ENCODE results near the gene CPNE4. TPM values are rescaled to one million over a fixed set of nuclear protein-coding genes. Genes with fewer than 3 reads are reported as not detected.

Gene CPNE4
- total RNA-seq, 1 donor from 2014 or later: 0.41 TPM

DNA sequence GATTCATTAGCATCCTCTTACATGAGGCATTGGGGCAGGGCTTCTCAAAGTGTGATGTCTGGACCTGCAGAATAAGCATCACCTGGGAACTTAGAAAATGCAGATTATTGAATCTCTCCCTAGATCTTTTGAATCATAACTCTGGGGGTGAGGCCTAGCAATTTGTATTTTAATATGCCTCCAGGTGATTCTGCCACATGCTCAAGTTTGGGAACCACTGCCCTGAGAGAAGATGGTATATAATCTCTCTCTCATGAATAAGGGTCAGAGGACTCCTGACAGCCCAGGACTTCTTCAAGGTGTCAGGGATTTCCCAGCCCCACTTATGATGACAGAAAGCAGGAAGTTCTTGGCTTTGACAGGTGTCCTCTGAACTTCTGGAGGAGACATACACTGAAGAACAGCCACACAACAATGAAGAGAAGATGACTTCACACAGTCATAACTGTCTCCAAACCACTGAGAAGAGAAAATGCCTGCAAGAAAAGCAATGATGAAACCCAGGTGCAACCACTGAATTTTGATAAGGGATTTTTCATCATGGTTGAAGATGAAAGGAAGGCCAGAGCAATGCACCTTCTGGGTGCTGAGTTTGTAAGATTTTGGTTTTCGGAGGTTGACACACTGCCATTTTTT, 320.1 kb downstream of the CPNE4 start:
- peaks cover 1% of the 10 kb centered on the region for H3K27me3 Mint-ChIP-seq (ENCODE audit: unreplicated experiment)

DNA sequence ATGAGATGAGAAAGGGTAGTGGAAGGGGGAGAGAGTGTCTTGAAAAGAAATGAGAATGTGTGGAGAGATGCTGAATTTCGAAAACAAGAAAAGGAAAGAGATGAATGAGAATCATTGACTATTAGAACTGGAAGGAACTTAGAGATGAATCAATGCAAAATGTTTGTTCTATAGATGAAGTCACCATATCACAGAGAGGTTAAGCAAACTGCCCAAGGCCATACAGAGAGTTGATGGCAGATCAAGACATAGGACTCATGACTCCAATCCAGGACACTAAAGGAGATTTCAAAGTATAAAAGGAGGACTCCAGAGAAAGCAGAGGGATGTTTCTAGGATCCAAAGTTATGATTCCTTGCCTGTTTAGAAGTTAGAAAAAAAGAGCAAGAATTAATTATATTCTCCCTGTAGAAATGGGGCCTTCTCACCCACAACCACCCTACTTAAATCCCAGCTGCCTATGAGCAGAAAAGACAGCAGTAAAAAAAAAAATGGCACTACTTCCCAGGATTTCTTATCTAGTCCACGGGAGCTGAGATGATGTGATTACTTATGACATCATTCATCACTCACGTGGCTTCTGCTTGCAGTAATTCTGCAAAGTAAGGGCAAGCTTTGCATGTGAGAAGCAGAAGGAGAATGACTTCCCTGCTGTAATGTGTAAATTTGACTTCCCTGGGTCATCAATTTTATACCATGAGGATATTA, 321.2 kb downstream of the CPNE4 start:
- TF ChIP-seq, protein P1, sequence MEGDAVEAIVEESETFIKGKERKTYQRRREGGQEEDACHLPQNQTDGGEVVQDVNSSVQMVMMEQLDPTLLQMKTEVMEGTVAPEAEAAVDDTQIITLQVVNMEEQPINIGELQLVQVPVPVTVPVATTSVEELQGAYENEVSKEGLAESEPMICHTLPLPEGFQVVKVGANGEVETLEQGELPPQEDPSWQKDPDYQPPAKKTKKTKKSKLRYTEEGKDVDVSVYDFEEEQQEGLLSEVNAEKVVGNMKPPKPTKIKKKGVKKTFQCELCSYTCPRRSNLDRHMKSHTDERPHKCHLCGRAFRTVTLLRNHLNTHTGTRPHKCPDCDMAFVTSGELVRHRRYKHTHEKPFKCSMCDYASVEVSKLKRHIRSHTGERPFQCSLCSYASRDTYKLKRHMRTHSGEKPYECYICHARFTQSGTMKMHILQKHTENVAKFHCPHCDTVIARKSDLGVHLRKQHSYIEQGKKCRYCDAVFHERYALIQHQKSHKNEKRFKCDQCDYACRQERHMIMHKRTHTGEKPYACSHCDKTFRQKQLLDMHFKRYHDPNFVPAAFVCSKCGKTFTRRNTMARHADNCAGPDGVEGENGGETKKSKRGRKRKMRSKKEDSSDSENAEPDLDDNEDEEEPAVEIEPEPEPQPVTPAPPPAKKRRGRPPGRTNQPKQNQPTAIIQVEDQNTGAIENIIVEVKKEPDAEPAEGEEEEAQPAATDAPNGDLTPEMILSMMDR (IDR thresholded peaks at IDR 0.05; ENCODE audit: unreplicated experiment): no peak
- no peak overlapping the region for H3K27ac Mint-ChIP-seq (ENCODE audit: unreplicated experiment)
- peaks cover 1% of the 10 kb centered on the region for H3K27me3 Mint-ChIP-seq (ENCODE audit: unreplicated experiment)
- peaks cover 10% of the 10 kb centered on the region for H3K4me1 Mint-ChIP-seq (ENCODE audit: unreplicated experiment)
- no peak overlapping the region for H3K4me3 Mint-ChIP-seq (ENCODE audit: unreplicated experiment)
- no peak for DNase-seq (ENCODE audit: low spot score)
- H3K36me3 Mint-ChIP-seq (ENCODE audit: low read depth, unreplicated experiment): no peaks in the 10 kb centered on the region
- H3K9me3 Mint-ChIP-seq (ENCODE audit: unreplicated experiment): no peaks in the 10 kb centered on the region

More for the DNA sequence above, 320.1 kb downstream of the CPNE4 start:
- Mint-ChIP-seq H3K27ac (ENCODE audit: unreplicated experiment) (no peak overlapping the region), H3K9me3 (ENCODE audit: unreplicated experiment) (no peaks in the 10 kb centered on the region), H3K4me1 (ENCODE audit: unreplicated experiment) (peaks cover 10% of the 10 kb centered on the region), H3K36me3 (ENCODE audit: low read depth, unreplicated experiment) (no peaks in the 10 kb centered on the region), H3K4me3 (ENCODE audit: unreplicated experiment) (no peak overlapping the region)
- no peak for DNase-seq (ENCODE audit: low spot score)
- TF ChIP-seq, protein P1 (IDR thresholded peaks at IDR 0.05; ENCODE audit: unreplicated experiment): no peak

GRCh38 chr3:131712662-131713061, 322.2 kb downstream of the CPNE4 start:
- no peaks in the 10 kb centered on the region for H3K9me3 Mint-ChIP-seq (ENCODE audit: unreplicated experiment)
- no peak overlapping the region for H3K27ac Mint-ChIP-seq (ENCODE audit: unreplicated experiment)
- peaks cover 5% of the 10 kb centered on the region for H3K4me1 Mint-ChIP-seq (ENCODE audit: unreplicated experiment)
- H3K36me3 Mint-ChIP-seq (ENCODE audit: low read depth, unreplicated experiment): no peaks in the 10 kb centered on the region
- TF ChIP-seq, protein P1 (IDR thresholded peaks at IDR 0.05; ENCODE audit: unreplicated experiment): no peak
- no peak overlapping the region for H3K4me3 Mint-ChIP-seq (ENCODE audit: unreplicated experiment)
- H3K27me3 Mint-ChIP-seq (ENCODE audit: unreplicated experiment): peaks cover 1% of the 10 kb centered on the region
- no peak for DNase-seq (ENCODE audit: low spot score)

- Mint-ChIP-seq H3K4me1 (ENCODE audit: unreplicated experiment) (no peaks in the 10 kb centered on the region), H3K9me3 (ENCODE audit: unreplicated experiment) (no peaks in the 10 kb centered on the region), H3K27ac (ENCODE audit: unreplicated experiment) (no peak overlapping the region), H3K36me3 (ENCODE audit: low read depth, unreplicated experiment) (no peaks in the 10 kb centered on the region), H3K4me3 (ENCODE audit: unreplicated experiment) (no peak overlapping the region), H3K27me3 (ENCODE audit: unreplicated experiment) (peaks cover 1% of the 10 kb centered on the region)
- no peak for DNase-seq (ENCODE audit: low spot score)
- TF ChIP-seq, protein P1 (IDR thresholded peaks at IDR 0.05; ENCODE audit: unreplicated experiment): no peak
Observed at GRCh38 chr3:131711114-131711768, 323.6 kb downstream of the CPNE4 start.

- H3K27me3 Mint-ChIP-seq (ENCODE audit: unreplicated experiment): peaks cover 1% of the 10 kb centered on the region
- H3K4me1 Mint-ChIP-seq (ENCODE audit: unreplicated experiment): no peaks in the 10 kb centered on the region
- TF ChIP-seq, protein P1 (IDR thresholded peaks at IDR 0.05; ENCODE audit: unreplicated experiment): no peak
- no peak for DNase-seq (ENCODE audit: low spot score)
- H3K4me3 Mint-ChIP-seq (ENCODE audit: unreplicated experiment): no peak overlapping the region
- H3K27ac Mint-ChIP-seq (ENCODE audit: unreplicated experiment): no peak overlapping the region
- H3K36me3 Mint-ChIP-seq (ENCODE audit: low read depth, unreplicated experiment): no peaks in the 10 kb centered on the region
- no peaks in the 10 kb centered on the region for H3K9me3 Mint-ChIP-seq (ENCODE audit: unreplicated experiment)
Observed at GRCh38 chr3:131708241-131708640, 326.6 kb downstream of the CPNE4 start.

Data from endothelial cell (in vitro differentiated cells).